Ishikawa (cell line): ENCODE data around the gene SERF2.

Experiments
- CEBPB ChIP-seq: IDR thresholded peaks from 2 replicates; pipeline ENCODE4 v1.6.1; 2012
- CREB1 ChIP-seq: IDR thresholded peaks from 2 replicates; pipeline ENCODE4 v1.6.1; 2012; ENCODE audit warnings: low read depth
- EGR1 ChIP-seq: IDR thresholded peaks from 2 replicates; pipeline ENCODE4 v1.6.1; 2012
- EP300 ChIP-seq: IDR thresholded peaks from 2 replicates; pipeline ENCODE4 v1.6.1; 2012; ENCODE audit warnings: borderline replicate concordance
- FOXM1 ChIP-seq: IDR thresholded peaks from 2 replicates; pipeline ENCODE4 v1.6.1; 2012; ENCODE audit warnings: low read depth, borderline replicate concordance
- MAX ChIP-seq: IDR thresholded peaks from 2 replicates; pipeline ENCODE4 v1.6.1; 2012
- NFIC ChIP-seq: IDR thresholded peaks from 2 replicates; pipeline ENCODE4 v1.6.1; 2012
- RAD21 ChIP-seq: IDR thresholded peaks from 2 replicates; pipeline ENCODE4 v1.6.1; 2012; ENCODE audit warnings: low read depth
- REST ChIP-seq: IDR thresholded peaks from 2 replicates; pipeline ENCODE4 v1.6.1; 2012; ENCODE audit warnings: low read depth, mild to moderate bottlenecking
- TAF1 ChIP-seq: IDR thresholded peaks from 2 replicates; pipeline ENCODE4 v1.6.1; 2012; ENCODE audit warnings: low read depth, mild to moderate bottlenecking
- TCF12 ChIP-seq: IDR thresholded peaks from 2 replicates; pipeline ENCODE4 v1.6.1; 2012; ENCODE audit warnings: low read depth
- TEAD4 ChIP-seq: IDR thresholded peaks from 2 replicates; pipeline ENCODE4 v1.6.1; 2012
- YY1 ChIP-seq: IDR thresholded peaks from 2 replicates; pipeline ENCODE4 v1.6.1; 2012; ENCODE audit warnings: low read depth
- ZBTB7A ChIP-seq: IDR thresholded peaks from 2 replicates; pipeline ENCODE4 v1.6.1; 2012; ENCODE audit warnings: low read depth
- TF ChIP-seq, protein P1 (sequence below): IDR thresholded peaks from 2 replicates; pipeline ENCODE4 v1.6.1; 2012

Gene SERF2

GRCh38 chr15:43791993-43792760 is at the start of gene SERF2:
SERF2 (plus strand) TSS chr15:43792320; CDS start chr15:43792377, 57 bp downstream.
- TF ChIP-seq NFIC (0 out of 2 replicates have a peak, but pooled peaks have one; percentile 29), RAD21 (no peak), FOXM1 (no peak), CREB1 (peak; percentile 49; the same call in 1 of the 2 replicates), ZBTB7A (no peak), TAF1 (peak; percentile 90), TCF12 (no peak; the same call in 1 of the 2 replicates), CEBPB (no peak), EGR1 (0 out of 2 replicates have a peak, but pooled peaks have one; percentile 51), TEAD4 (no peak), YY1 (peak; percentile 76), EP300 (0 out of 2 replicates have a peak, but pooled peaks have one; percentile 3), REST (no peak), MAX (peak; percentile 96)
- TF ChIP-seq, protein P1, sequence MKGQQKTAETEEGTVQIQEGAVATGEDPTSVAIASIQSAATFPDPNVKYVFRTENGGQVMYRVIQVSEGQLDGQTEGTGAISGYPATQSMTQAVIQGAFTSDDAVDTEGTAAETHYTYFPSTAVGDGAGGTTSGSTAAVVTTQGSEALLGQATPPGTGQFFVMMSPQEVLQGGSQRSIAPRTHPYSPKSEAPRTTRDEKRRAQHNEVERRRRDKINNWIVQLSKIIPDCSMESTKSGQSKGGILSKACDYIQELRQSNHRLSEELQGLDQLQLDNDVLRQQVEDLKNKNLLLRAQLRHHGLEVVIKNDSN, result peak; percentile 99

- peak; percentile 24; the same call in 1 of the 2 replicates for TF ChIP-seq TCF12
- peak; percentile 83 for TF ChIP-seq TAF1
- peak; percentile 21; the same call in 1 of the 2 replicates for TF ChIP-seq YY1
- peak; percentile 76 for TF ChIP-seq MAX
- peak; percentile 5; the same call in 1 of the 2 replicates for TF ChIP-seq TEAD4
- peak; percentile 28; the same call in 1 of the 2 replicates for TF ChIP-seq EGR1
These were observed 45.7 kb upstream of the SERF2 start, which contains the start of gene PDIA3 for GRCh38 chr15:43746245-43746902. PDIA3 (plus strand) TSS chr15:43746438; CDS start chr15:43746540, 102 bp downstream.

GRCh38 chr15:43748376-43748775 is 43.7 kb upstream of the SERF2 start:
- TF ChIP-seq CEBPB (no peak), EGR1 (no peak), RAD21 (no peak), NFIC (no peak)

- no peak for TF ChIP-seq NFIC
- TF ChIP-seq EGR1, result no peak
- TF ChIP-seq CEBPB, result no peak
- TF ChIP-seq FOXM1, result no peak
- TF ChIP-seq REST, result no peak
- no peak for TF ChIP-seq TAF1
- TF ChIP-seq YY1, result no peak
- TF ChIP-seq RAD21, result no peak
- TF ChIP-seq ZBTB7A, result no peak
- TF ChIP-seq TCF12, result no peak
- TF ChIP-seq, protein P1, result no peak
- no peak for TF ChIP-seq TEAD4
- no peak for TF ChIP-seq EP300
These were observed 42.3 kb upstream of the SERF2 start for GRCh38 chr15:43749690-43750345.

DNA sequence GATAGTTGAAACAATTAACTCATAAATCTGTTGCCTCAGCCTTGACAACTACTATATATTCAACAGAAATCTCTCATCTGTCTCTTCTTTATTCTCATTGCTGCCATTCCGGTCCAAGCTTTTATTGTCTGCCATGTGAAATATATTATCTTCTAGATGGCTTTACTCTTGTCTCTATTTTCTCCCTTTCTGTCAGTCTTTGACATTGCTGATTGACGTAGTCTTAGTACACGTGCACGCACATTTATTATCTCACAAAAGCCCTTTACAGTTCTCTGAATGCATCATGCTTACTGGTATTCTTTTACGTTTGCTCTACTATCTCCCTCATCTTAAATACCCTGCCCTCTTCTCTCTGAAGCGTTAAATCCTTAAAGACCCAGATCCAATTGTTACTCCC is 40.2 kb upstream of the SERF2 start:
- TF ChIP-seq EGR1 (no peak), EP300 (no peak), YY1 (no peak), ZBTB7A (no peak), TAF1 (no peak), CEBPB (no peak), FOXM1 (no peak), NFIC (no peak), TCF12 (no peak), REST (no peak), RAD21 (no peak)
- TF ChIP-seq, protein P1, result no peak
